ENCODE measurements around the gene IL18R1.

Gene IL18R1

GRCh38 chr2:102424754-102425153, 69.2 kb downstream of the IL18R1 start:
- H3K4me3 ChIP-seq (ENCODE audit: low read depth, low read length) = no peak overlapping the region
- DNase-seq (ENCODE audit: low read depth) = no peak
- TF ChIP-seq, protein P1, sequence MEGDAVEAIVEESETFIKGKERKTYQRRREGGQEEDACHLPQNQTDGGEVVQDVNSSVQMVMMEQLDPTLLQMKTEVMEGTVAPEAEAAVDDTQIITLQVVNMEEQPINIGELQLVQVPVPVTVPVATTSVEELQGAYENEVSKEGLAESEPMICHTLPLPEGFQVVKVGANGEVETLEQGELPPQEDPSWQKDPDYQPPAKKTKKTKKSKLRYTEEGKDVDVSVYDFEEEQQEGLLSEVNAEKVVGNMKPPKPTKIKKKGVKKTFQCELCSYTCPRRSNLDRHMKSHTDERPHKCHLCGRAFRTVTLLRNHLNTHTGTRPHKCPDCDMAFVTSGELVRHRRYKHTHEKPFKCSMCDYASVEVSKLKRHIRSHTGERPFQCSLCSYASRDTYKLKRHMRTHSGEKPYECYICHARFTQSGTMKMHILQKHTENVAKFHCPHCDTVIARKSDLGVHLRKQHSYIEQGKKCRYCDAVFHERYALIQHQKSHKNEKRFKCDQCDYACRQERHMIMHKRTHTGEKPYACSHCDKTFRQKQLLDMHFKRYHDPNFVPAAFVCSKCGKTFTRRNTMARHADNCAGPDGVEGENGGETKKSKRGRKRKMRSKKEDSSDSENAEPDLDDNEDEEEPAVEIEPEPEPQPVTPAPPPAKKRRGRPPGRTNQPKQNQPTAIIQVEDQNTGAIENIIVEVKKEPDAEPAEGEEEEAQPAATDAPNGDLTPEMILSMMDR (IDR thresholded peaks at IDR 0.05; ENCODE audit: control insufficient read depth, extremely low read depth, insufficient read depth) = no peak

GRCh38 chr2:102425441-102426132, 70.0 kb downstream of the IL18R1 start:
- H3K4me3 ChIP-seq (ENCODE audit: low read depth, low read length) = no peak overlapping the region
- DNase-seq (ENCODE audit: low read depth) = no peak
- TF ChIP-seq, protein P1 (IDR thresholded peaks at IDR 0.05; ENCODE audit: control insufficient read depth, extremely low read depth, insufficient read depth) = no peak

DNA sequence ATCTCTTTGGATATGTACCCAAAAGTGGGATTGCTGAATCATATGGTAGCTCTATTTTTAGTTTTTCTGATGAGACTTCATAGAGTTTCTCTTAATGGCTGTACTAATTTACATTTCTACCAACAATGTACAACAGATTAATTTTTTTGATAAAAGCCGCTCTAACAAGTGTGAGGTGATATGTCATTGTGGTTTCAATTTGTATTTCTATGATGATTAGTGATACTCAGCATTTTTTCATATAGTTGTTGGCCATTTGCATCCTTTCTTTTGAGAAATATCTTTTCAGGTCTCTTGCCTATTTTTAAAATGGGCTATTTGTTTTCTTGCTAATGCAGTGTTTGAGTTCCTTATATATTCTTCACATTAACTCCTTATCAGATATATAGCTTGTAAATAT, 71.7 kb downstream of the IL18R1 start:
- TF ChIP-seq, protein P1 (IDR thresholded peaks at IDR 0.05; ENCODE audit: control insufficient read depth, extremely low read depth, insufficient read depth) = no peak

GRCh38 chr2:102428573-102428972, 73.0 kb downstream of the IL18R1 start:
- TF ChIP-seq, protein P1 (IDR thresholded peaks at IDR 0.05; ENCODE audit: control insufficient read depth, extremely low read depth, insufficient read depth) = no peak
- H3K4me3 ChIP-seq (ENCODE audit: low read depth, low read length) = no peak overlapping the region
- DNase-seq (ENCODE audit: low read depth) = no peak

More for the DNA sequence above, 71.7 kb downstream of the IL18R1 start:
- DNase-seq (ENCODE audit: low read depth) = no peak
- H3K4me3 ChIP-seq (ENCODE audit: low read depth, low read length) = no peak overlapping the region

DNA sequence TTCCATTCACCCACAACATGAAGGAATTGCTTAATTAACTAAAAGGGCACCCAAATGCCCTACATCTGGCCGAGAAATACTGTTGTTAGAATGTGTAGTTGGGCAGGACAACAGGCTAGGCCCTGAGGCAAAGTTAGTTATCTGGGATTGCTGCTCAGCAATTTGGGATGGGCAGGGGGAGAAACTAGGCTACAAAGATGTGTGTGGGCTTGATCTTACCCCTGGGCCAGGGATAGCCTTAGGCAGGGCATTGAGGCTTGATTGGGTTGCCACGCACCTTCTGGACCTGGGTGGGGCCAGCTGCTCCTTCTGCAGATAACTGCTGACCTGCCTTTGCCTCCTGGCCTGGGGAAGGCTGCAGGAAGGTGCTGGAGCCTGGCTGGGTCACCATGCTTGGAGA, 76.8 kb downstream of the IL18R1 start:
- no peak overlapping the region for H3K4me3 ChIP-seq (ENCODE audit: low read depth, low read length)
- TF ChIP-seq, protein P1 (IDR thresholded peaks at IDR 0.05; ENCODE audit: control insufficient read depth, extremely low read depth, insufficient read depth) = no peak
- no peak for DNase-seq (ENCODE audit: low read depth)

DNA sequence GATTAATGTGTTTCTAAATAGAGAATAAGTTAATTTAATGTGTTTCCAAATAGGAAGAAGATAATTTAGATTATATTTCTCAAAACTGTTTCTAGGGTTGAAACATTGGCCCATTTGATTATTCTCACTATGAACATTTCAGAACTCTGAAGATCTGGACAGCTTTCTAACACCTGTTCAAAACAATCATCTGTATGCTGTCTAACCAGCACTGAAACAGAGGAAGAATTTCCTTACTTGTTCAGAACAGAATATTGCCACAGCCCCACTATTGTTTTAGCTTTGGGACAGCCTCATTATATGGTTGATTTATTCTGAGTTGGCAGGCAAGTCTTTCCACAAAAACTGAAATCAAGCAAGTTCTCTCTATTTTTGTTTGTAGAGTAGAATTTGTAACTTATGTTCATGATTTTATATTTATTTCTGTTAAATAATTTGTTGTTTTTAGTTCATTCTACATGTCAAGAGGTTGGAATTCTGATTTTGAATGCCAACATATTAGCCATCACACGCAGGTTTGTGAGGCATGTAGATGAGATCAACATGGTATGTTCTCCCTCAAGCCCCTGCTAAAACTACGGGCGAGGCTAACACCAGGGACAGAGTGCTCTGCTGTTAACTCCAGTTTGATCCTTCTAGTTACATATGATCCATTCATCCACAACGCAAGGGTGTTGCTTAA, 78.5 kb downstream of the IL18R1 start:
- TF ChIP-seq, protein P1 (IDR thresholded peaks at IDR 0.05; ENCODE audit: control insufficient read depth, extremely low read depth, insufficient read depth) = no peak
- DNase-seq (ENCODE audit: low read depth) = no peak
- H3K4me3 ChIP-seq (ENCODE audit: low read depth, low read length) = no peak overlapping the region

Data from LNCaP clone FGC (cell line).